Measurements from ENCODE around the gene PLEKHA5. TPM values are rescaled to one million over a fixed set of nuclear protein-coding genes. Genes with fewer than 3 reads are reported as not detected.
A peak's percentile ranks its signal among the peaks of the same experiment; 100 is the strongest.

PLEKHA5 gene
- polyA plus RNA-seq, 1 donor (not counting 4 experiments of a cell fraction or from before 2014, with no cell fraction given): 21.7 TPM

DNA sequence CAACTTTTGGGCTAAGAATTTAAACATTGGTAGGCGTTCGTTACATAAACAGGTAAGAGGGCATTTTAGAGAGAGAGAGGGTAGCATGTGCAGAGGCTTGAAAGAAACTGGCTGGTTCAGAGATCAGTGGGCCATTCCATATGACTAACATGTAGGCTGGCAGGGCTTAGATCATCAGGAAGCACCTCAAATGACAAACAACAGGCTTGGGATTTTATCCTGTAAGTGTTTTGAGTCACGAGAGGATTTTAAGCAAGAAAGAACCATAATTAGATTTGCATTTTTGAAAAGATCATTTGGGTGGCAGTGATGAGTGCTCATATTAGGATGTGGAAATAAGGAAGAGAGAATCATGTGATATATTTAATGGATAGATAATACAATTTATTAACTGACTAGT lies 8.7 kb upstream of the PLEKHA5 start:
- FAIRE-seq (no peak), DNase-seq (ENCODE audit: low read depth, low spot score) (no peak)
- H3K9me1 ChIP-seq (ENCODE audit: control insufficient read depth, extremely low read depth, insufficient read depth, low read length): no peaks in the 10 kb centered on the region
- no peaks in the 10 kb centered on the region for H3K36me3 ChIP-seq (ENCODE audit: control insufficient read depth in 2 of 2, extremely low read depth in 1 of 2, insufficient read depth in 2 of 2, low read length in 2 of 2)
- TF ChIP-seq, protein P1, sequence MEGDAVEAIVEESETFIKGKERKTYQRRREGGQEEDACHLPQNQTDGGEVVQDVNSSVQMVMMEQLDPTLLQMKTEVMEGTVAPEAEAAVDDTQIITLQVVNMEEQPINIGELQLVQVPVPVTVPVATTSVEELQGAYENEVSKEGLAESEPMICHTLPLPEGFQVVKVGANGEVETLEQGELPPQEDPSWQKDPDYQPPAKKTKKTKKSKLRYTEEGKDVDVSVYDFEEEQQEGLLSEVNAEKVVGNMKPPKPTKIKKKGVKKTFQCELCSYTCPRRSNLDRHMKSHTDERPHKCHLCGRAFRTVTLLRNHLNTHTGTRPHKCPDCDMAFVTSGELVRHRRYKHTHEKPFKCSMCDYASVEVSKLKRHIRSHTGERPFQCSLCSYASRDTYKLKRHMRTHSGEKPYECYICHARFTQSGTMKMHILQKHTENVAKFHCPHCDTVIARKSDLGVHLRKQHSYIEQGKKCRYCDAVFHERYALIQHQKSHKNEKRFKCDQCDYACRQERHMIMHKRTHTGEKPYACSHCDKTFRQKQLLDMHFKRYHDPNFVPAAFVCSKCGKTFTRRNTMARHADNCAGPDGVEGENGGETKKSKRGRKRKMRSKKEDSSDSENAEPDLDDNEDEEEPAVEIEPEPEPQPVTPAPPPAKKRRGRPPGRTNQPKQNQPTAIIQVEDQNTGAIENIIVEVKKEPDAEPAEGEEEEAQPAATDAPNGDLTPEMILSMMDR (optimal IDR thresholded peaks at IDR 0.05 in 1 of 3, IDR thresholded peaks at IDR 0.05 in 1 of 3, conservative IDR thresholded peaks at IDR 0.05 in 1 of 3; ENCODE audit: extremely low read depth in 1 of 3, insufficient read depth in 2 of 3, low read length in 3 of 3): no peak
- TF ChIP-seq EZH2 (IDR thresholded peaks at IDR 0.05; ENCODE audit: low read length): no peak
- no peak overlapping the region for H3K27ac ChIP-seq (ENCODE audit: control insufficient read depth, insufficient read depth, low read length)
- no peak overlapping the region for H3K9ac ChIP-seq (ENCODE audit: control insufficient read depth, extremely low read depth, insufficient read depth, low read length)
- no peaks in the 10 kb centered on the region for H3K9me3 ChIP-seq (ENCODE audit: control insufficient read depth, low read depth, low read length)
- no peak overlapping the region for H3K4me3 ChIP-seq (ENCODE audit: control insufficient read depth in 2 of 3, extremely low read depth in 1 of 3, insufficient read depth in 2 of 3, low read depth in 1 of 3, low read length in 3 of 3)
- no peaks in the 10 kb centered on the region for H4K20me1 ChIP-seq (ENCODE audit: control insufficient read depth, extremely low read depth, insufficient read depth, low read length)
- H3K79me2 ChIP-seq (ENCODE audit: control insufficient read depth, insufficient read depth, low read length): no peaks in the 10 kb centered on the region
- H2AFZ ChIP-seq (ENCODE audit: control insufficient read depth, low read length): no peak overlapping the region
- H3K27me3 ChIP-seq (ENCODE audit: control insufficient read depth, extremely low read depth, insufficient read depth, low read length): no peaks in the 10 kb centered on the region
- no peak overlapping the region for H3K4me2 ChIP-seq (ENCODE audit: control insufficient read depth, extremely low read depth, insufficient read depth, low read depth, low read length)
- dilution Hi-C loops (cut with MboI; ENCODE audit: extremely low pct_ligation_motif_present, low sequenced_read_pairs): no loop called here
- H3K4me1 ChIP-seq (ENCODE audit: control insufficient read depth, extremely low read depth, insufficient read depth, low read length): peaks cover 17% of the 10 kb centered on the region

DNA sequence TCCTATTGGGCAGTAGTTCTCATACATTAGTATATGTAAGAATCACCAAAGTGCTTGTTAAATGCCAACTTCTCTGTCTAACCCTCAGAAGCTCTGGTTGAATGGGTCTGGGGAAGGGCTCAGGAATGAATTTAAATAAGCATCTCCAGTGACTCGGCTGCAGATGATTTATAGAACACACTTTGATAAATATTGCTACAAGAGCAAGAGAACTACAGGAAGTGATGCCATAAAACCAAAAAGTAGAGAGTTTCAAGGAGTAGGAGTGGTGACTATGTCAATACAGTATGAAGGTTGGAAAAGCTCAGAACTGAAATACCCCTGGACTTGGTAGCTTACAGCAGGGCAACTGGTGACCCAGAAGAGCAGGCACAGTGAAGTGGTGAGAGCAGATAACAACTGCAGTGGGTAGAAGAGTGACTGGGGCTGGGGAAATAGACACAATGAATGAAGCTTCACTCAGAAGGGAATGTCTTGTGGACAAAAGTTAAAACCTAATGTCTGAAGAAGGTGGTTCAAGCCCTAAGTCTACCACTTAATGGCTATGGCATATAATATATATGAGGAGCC lies 8.0 kb upstream of the PLEKHA5 start:
- Histone ChIP-seq H2AFZ (ENCODE audit: control insufficient read depth, low read length) (no peak overlapping the region), H3K4me3 (ENCODE audit: control insufficient read depth in 2 of 3, extremely low read depth in 1 of 3, insufficient read depth in 2 of 3, low read depth in 1 of 3, low read length in 3 of 3) (no peak overlapping the region), H3K27me3 (ENCODE audit: control insufficient read depth, extremely low read depth, insufficient read depth, low read length) (no peaks in the 10 kb centered on the region), H3K4me1 (ENCODE audit: control insufficient read depth, extremely low read depth, insufficient read depth, low read length) (peaks cover 20% of the 10 kb centered on the region), H3K4me2 (ENCODE audit: control insufficient read depth, extremely low read depth, insufficient read depth, low read depth, low read length) (no peak overlapping the region), H3K9me3 (ENCODE audit: control insufficient read depth, low read depth, low read length) (no peaks in the 10 kb centered on the region), H4K20me1 (ENCODE audit: control insufficient read depth, extremely low read depth, insufficient read depth, low read length) (no peaks in the 10 kb centered on the region), H3K27ac (ENCODE audit: control insufficient read depth, insufficient read depth, low read length) (no peak overlapping the region), H3K79me2 (ENCODE audit: control insufficient read depth, insufficient read depth, low read length) (no peaks in the 10 kb centered on the region), H3K36me3 (ENCODE audit: control insufficient read depth in 2 of 2, extremely low read depth in 1 of 2, insufficient read depth in 2 of 2, low read length in 2 of 2) (no peaks in the 10 kb centered on the region), H3K9ac (ENCODE audit: control insufficient read depth, extremely low read depth, insufficient read depth, low read length) (no peak overlapping the region), H3K9me1 (ENCODE audit: control insufficient read depth, extremely low read depth, insufficient read depth, low read length) (no peaks in the 10 kb centered on the region)
- TF ChIP-seq, protein P1 (optimal IDR thresholded peaks at IDR 0.05 in 1 of 3, IDR thresholded peaks at IDR 0.05 in 1 of 3, conservative IDR thresholded peaks at IDR 0.05 in 1 of 3; ENCODE audit: extremely low read depth in 1 of 3, insufficient read depth in 2 of 3, low read length in 3 of 3): no peak
- no peak for TF ChIP-seq EZH2 (IDR thresholded peaks at IDR 0.05; ENCODE audit: low read length)
- DNase-seq (ENCODE audit: low read depth, low spot score): no peak
- FAIRE-seq: peak; percentile 17
- dilution Hi-C loops (cut with MboI; ENCODE audit: extremely low pct_ligation_motif_present, low sequenced_read_pairs): no loop called here

Data from keratinocyte (primary cell).